PC-9 (cell line): ENCODE results near the gene B4GALNT1. TPM values are rescaled to one million over a fixed set of nuclear protein-coding genes. Genes with fewer than 3 reads are reported as not detected.
"Not testable (repeated sequence)": the region's sequence is repeated elsewhere in the genome, so short reads cannot be mapped to it uniquely, and the experiment has no call there.

Experiments
- Bru-seq: library from RNA; stranded (reverse); fragments of 400-500 nt; gene quantifications from one replicate; lab custom pipeline; 2021; lab: Mats Ljungman, UMichigan
- BruChase-seq, 2 experiments: library from RNA; stranded (reverse); fragments of 400-500 nt; gene quantifications; one replicate each; lab custom pipeline; 2021; lab: Mats Ljungman, UMichigan
- BruUV-seq: library from RNA; stranded (reverse); fragments of 400-500 nt; replicated peaks from 2 replicates; lab custom pipeline; 2021; lab: Mats Ljungman, UMichigan
- CTCF ChIA-PET: fragments of 300-600 bp; sonication (Branson Sonifier 250); formaldehyde crosslinking; loops from one replicate; lab custom pipeline; 2022; ENCODE audit warnings: antibody characterized with exemption; lab: Charles Lee
- POLR2A ChIA-PET: fragments of 300-600 bp; sonication (Branson Sonifier 250); formaldehyde crosslinking; loops from one replicate; lab custom pipeline; 2022; ENCODE audit warnings: antibody characterized with exemption; ENCODE audit not compliant: unreplicated experiment; lab: Charles Lee
- DNase-seq, 2 experiments: peaks; one replicate each; pipeline versions ENCODE4 v3.0.0 to v3.0.0-alpha.2; 2015 to 2022; ENCODE audit warnings: mixed read lengths in 1 of 2
- H2AFZ ChIP-seq: fragments of 200-600 bp; sonication (generic); 2 replicates; pipeline ENCODE4 v1.8.1; 2017; ENCODE audit warnings: antibody characterized with exemption
- H3F3A ChIP-seq: fragments of 200-600 bp; sonication (generic); 2 replicates; pipeline ENCODE4 v1.8.1; 2017; ENCODE audit warnings: antibody characterized with exemption, mild to moderate bottlenecking, low read depth; ENCODE audit not compliant: insufficient read depth
- H3K27ac ChIP-seq: fragments of 200-600 bp; sonication (generic); 2 replicates; pipeline ENCODE4 v1.6.1; 2016; ENCODE audit warnings: mixed run types
- H3K27me3 ChIP-seq: fragments of 200-600 bp; sonication (generic); 2 replicates; pipeline ENCODE4 v1.6.1; 2016; ENCODE audit warnings: low read depth, mixed run types; ENCODE audit not compliant: insufficient read depth
- H3K36me3 ChIP-seq: fragments of 200-600 bp; sonication (generic); 2 replicates; pipeline ENCODE4 v1.6.1; 2016; ENCODE audit warnings: low read depth, mixed run types
- H3K4me1 ChIP-seq: fragments of 200-600 bp; sonication (generic); replicated peaks from 2 replicates; pipeline ENCODE4 v1.6.1; 2016; ENCODE audit warnings: mixed run types; ENCODE audit not compliant: insufficient read depth
- H3K4me2 ChIP-seq: fragments of 200-600 bp; sonication (generic); 2 replicates; pipeline ENCODE4 v1.6.1; 2017; ENCODE audit warnings: mixed run types
- H3K4me3 ChIP-seq: fragments of 200-600 bp; sonication (generic); 2 replicates; pipeline ENCODE4 v1.6.1; 2016; ENCODE audit warnings: mixed run types
- H3K79me2 ChIP-seq: fragments of 200-600 bp; sonication (generic); 2 replicates; pipeline ENCODE4 v1.6.1; 2017; ENCODE audit warnings: low read depth, mixed run types
- H3K9me2 ChIP-seq: fragments of 200-600 bp; sonication (generic); 2 replicates; pipeline ENCODE4 v1.8.1; 2017; ENCODE audit warnings: mild to moderate bottlenecking; ENCODE audit not compliant: insufficient read depth
- H3K9me3 ChIP-seq: fragments of 200-600 bp; sonication (generic); 2 replicates; pipeline ENCODE4 v1.8.1; 2016; ENCODE audit warnings: low read depth; ENCODE audit not compliant: insufficient read depth
- H4K20me1 ChIP-seq: fragments of 200-600 bp; sonication (generic); 2 replicates; pipeline ENCODE4 v1.8.1; 2017; ENCODE audit not compliant: insufficient read depth
- CTCF ChIP-seq: fragments of 200-600 bp; sonication (generic); conservative IDR thresholded peaks from 2 replicates; pipeline ENCODE4 v1.6.1; 2017; ENCODE audit warnings: mixed run types, antibody characterized with exemption, mild to moderate bottlenecking, moderate library complexity
- EZH2 ChIP-seq: fragments of 200-600 bp; sonication (generic); IDR thresholded peaks from 2 replicates; pipeline ENCODE4 v1.8.0; 2017; ENCODE audit warnings: antibody characterized with exemption, low read depth
- intact Hi-C: fragments of 100-400 bp; cut with micrococcal nuclease; formaldehyde crosslinking; loops from one replicate; pipeline ENCODE4 v1.10.0; 2022; ENCODE audit not compliant: unreplicated experiment
- long read RNA-seq: library from polyadenylated mRNA; stranded (forward); transcript quantifications from one replicate; pipeline ENCODE4 v2.0.0, GENCODE V29; 2022
- total RNA-seq: library from RNA; stranded (reverse); gene quantifications from 2 replicates; pipeline ENCODE4 v1.2.3, GENCODE V29; 2021

Gene B4GALNT1
- total RNA-seq: 15.0 and 17.9 TPM in 2 replicates
- percentile 53 among the genes with signal in this experiment for Bru-seq, nascent RNA
- percentile 42 among the genes with signal in this experiment for BruChase-seq, experiment 1, labeled RNA remaining after a 2-hour chase
- percentile 72 among the genes with signal in this experiment for BruChase-seq, experiment 2, labeled RNA remaining after a 6-hour chase
- long read RNA-seq, transcript B4GALNT1-201 (11 exons, 3,036 nt): major isoform, 5 of 27 reads
- long read RNA-seq, partial matches to known transcripts: 1 of 27 reads
- long read RNA-seq, other reads (novel, unspliced or antisense): 17 of 27 reads

- Histone ChIP-seq H3K4me1 (peaks cover 8% of the 10 kb centered on the region; the same call in 1 of the 2 replicates), H3K9me3 (no peaks in the 10 kb centered on the region), H3K27ac (no peak within 1 kb of the TSS), H3K36me3 (no peaks in the 10 kb centered on the region), H3K27me3 (no peaks in the 10 kb centered on the region), H4K20me1 (no peaks in the 10 kb centered on the region), H3K9me2 (no peaks in the 10 kb centered on the region), H3K79me2 (no peaks in the 10 kb centered on the region), H3K4me2 (peak within 1 kb of the TSS; percentile 90), H3F3A (no peaks in the 10 kb centered on the region), H2AFZ (peak within 1 kb of the TSS; percentile 95), H3K4me3 (peak within 1 kb of the TSS; percentile 64)
- DNase-seq: peak; percentile 40 to 72
- no TSS peak for BruUV-seq
- POLR2A ChIA-PET: no interaction called here
- intact Hi-C loops: loop anchor here (1.0 to 5.0 kb wide), 3 partner anchors 50 to 171 kb away; partner anchors contain the start of gene OS9
- no peak for TF ChIP-seq EZH2
- TF ChIP-seq CTCF: peak; percentile 83
- CTCF ChIA-PET: interaction anchor here (0.7 kb wide), 1 partner anchor 113 kb away, joined by 3 read pairs; no protein-coding TSS in a partner anchor
Measured at GRCh38 chr12:57632958-57633840, at the start of gene B4GALNT1. Gene B4GALNT1 (minus strand): TSS chr12:57633201. CDS start chr12:57632132, 1,069 bp downstream.

- BruUV-seq: no TSS peak
- H3K36me3 ChIP-seq: no peaks in the 10 kb centered on the region
- CTCF ChIA-PET: no interaction called here
- no peaks in the 10 kb centered on the region for H3F3A ChIP-seq
- no peaks in the 10 kb centered on the region for H3K9me3 ChIP-seq
- intact Hi-C loops: no loop called here
- no peaks in the 10 kb centered on the region for H3K9me2 ChIP-seq
- no peaks in the 10 kb centered on the region for H4K20me1 ChIP-seq
- no peak for TF ChIP-seq CTCF
- no peak for TF ChIP-seq EZH2
- DNase-seq: no peak
- H3K79me2 ChIP-seq: no peaks in the 10 kb centered on the region
- no peaks in the 10 kb centered on the region for H3K4me1 ChIP-seq
- no peak overlapping the region for H3K4me3 ChIP-seq
- H3K27me3 ChIP-seq: peaks cover 8% of the 10 kb centered on the region; the same call in 1 of the 2 replicates
- no peak overlapping the region for H2AFZ ChIP-seq
- no peak overlapping the region for H3K4me2 ChIP-seq
- H3K27ac ChIP-seq: no peak overlapping the region
- POLR2A ChIA-PET: interaction anchor here (0.6 kb wide), 1 partner anchor 37 kb away, joined by 3 read pairs; no protein-coding TSS in a partner anchor
Measured at GRCh38 chr12:57679697-57680096, 46.7 kb upstream of the B4GALNT1 start.

- H3F3A ChIP-seq, DNase-seq, H3K4me1 ChIP-seq, POLR2A ChIA-PET, H3K9me2 ChIP-seq, H3K27ac ChIP-seq, intact Hi-C loops, H3K4me3 ChIP-seq, H3K9me3 ChIP-seq, H4K20me1 ChIP-seq, CTCF ChIA-PET, H2AFZ ChIP-seq, H3K36me3 ChIP-seq, H3K4me2 ChIP-seq, BruUV-seq, H3K79me2 ChIP-seq: not testable (repeated sequence)
- H3K27me3 ChIP-seq: peaks cover 16% of the 10 kb centered on the region
Measured at GRCh38 chr12:57677947-57678346, 44.9 kb upstream of the B4GALNT1 start.
